Measurements from ENCODE around the gene TRIM2.

DNA sequence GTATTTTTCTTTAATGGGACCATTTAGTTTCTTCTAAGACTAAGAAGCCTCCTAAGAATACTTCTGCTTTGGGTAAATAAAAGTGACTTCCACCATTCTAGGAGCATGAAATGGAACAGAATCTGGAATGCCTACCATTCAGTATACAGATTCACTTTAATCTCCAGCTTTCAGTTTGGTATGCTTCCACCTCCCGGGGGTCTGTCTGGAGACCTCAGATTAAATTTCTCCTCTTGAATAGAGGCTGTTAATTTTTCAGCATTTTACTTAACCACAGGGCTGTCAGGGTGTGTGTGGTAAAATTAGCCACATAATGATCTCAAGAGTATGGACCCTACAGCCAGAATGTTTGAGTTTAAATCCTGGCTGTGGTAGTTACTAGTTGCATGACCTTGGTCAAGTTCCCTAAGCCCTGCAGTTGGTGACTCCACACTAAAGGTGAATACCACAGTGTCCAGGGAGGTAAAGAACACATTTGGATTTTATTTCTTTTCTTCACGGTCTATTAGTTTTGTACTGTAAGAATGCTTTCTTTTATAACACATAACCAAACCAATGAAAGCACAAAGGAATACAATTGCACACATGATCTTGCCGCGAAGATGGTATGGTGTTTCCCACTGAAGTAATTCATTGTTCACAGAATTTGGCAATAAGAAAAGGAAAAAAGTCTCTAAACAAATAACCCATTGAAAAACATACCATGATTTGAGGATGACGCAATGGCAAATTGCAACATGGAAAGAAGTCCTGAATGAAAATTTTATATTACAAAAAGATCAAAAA, 37.3 kb upstream of the TRIM2 start:
- TF ChIP-seq, protein P1, sequence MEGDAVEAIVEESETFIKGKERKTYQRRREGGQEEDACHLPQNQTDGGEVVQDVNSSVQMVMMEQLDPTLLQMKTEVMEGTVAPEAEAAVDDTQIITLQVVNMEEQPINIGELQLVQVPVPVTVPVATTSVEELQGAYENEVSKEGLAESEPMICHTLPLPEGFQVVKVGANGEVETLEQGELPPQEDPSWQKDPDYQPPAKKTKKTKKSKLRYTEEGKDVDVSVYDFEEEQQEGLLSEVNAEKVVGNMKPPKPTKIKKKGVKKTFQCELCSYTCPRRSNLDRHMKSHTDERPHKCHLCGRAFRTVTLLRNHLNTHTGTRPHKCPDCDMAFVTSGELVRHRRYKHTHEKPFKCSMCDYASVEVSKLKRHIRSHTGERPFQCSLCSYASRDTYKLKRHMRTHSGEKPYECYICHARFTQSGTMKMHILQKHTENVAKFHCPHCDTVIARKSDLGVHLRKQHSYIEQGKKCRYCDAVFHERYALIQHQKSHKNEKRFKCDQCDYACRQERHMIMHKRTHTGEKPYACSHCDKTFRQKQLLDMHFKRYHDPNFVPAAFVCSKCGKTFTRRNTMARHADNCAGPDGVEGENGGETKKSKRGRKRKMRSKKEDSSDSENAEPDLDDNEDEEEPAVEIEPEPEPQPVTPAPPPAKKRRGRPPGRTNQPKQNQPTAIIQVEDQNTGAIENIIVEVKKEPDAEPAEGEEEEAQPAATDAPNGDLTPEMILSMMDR (IDR thresholded peaks at IDR 0.05; ENCODE audit: poor library complexity), result no peak
- no peak for TF ChIP-seq EZH2phosphoT487 (IDR thresholded peaks at IDR 0.05; ENCODE audit: low read depth, severe bottlenecking, unreplicated experiment)
- no peak for TF ChIP-seq EZH2 (IDR thresholded peaks at IDR 0.05; ENCODE audit: borderline replicate concordance)
